K562 (cell line): ENCODE data around the gene NDUFA13. TPM values are rescaled to one million over a fixed set of nuclear protein-coding genes. Genes with fewer than 3 reads are reported as not detected.

Experiments
- BMI1 ChIP-seq: fragments of 150-350 bp; IDR thresholded peaks from 2 replicates; pipeline ENCODE4 v1.6.1; 2014; ENCODE audit warnings: low read length
- C11orf30 ChIP-seq: fragments of 450-650 bp; IDR thresholded peaks from 2 replicates; pipeline ENCODE4 v1.6.1; 2016; ENCODE audit warnings: low read depth, mild to moderate bottlenecking
- CBX1 ChIP-seq: sonication (generic); IDR thresholded peaks from 2 replicates; pipeline ENCODE4 v1.6.1; 2016; ENCODE audit warnings: antibody characterized with exemption, low read depth, mild to moderate bottlenecking
- EP300 ChIP-seq: IDR thresholded peaks from 2 replicates; pipeline ENCODE4 v1.6.1; 2012; ENCODE audit warnings: low read length, improper control_type of control experiment
- HNRNPUL1 ChIP-seq: fragments of 200-400 bp; formaldehyde crosslinking; IDR thresholded peaks from 2 replicates; pipeline ENCODE4 v1.6.1; 2017; ENCODE audit warnings: low read length
- KAT2B ChIP-seq: IDR thresholded peaks from one replicate; pipeline ENCODE4 v1.6.1; 2012; ENCODE audit warnings: low read depth, mild to moderate bottlenecking, control low read depth, inconsistent platforms, low read length, moderate library complexity
- LEF1 ChIP-seq: fragments of 450-650 bp; IDR thresholded peaks from 2 replicates; pipeline ENCODE4 v1.6.1; 2016; ENCODE audit warnings: mild to moderate bottlenecking
- NFRKB ChIP-seq: fragments of 450-650 bp; IDR thresholded peaks from 2 replicates; pipeline ENCODE4 v1.6.1; 2016; ENCODE audit warnings: low read depth
- PTBP1 ChIP-seq: fragments of 200-400 bp; formaldehyde crosslinking; IDR thresholded peaks from 2 replicates; pipeline ENCODE4 v1.6.1; 2017; ENCODE audit warnings: low read depth, low read length
- SMAD4 ChIP-seq: fragments of 250-450 bp; sonication (Bioruptor Pico); conservative IDR thresholded peaks from 2 replicates; pipeline ENCODE4 v1.8.0; 2021; ENCODE audit warnings: inconsistent platforms, mild to moderate bottlenecking, moderate library complexity
- STAT5B ChIP-seq: fragments of 250-450 bp; sonication (Bioruptor Pico); IDR thresholded peaks from 2 replicates; pipeline ENCODE4 v1.8.0; 2021; ENCODE audit warnings: mild to moderate bottlenecking, inconsistent platforms
- ZNF644 ChIP-seq: fragments of 200-800 bp; sonication (Bioruptor generic); IDR thresholded peaks from 2 replicates; pipeline ENCODE4 v1.6.1; 2016; ENCODE audit warnings: low read depth, missing genetic modification characterization, missing compliant biosample characterization
- polyA plus RNA-seq, 8 experiments: library from polyadenylated mRNA; depleted of rRNA in 4 of 8; stranded (reverse) in 5 of 8; unstranded in 3 of 8; fragments of >200 nt; fragmentation: Nextera tagmentation in 2 of 8; fragmentation: Illumina TruSeq in 1 of 8; extraction: Ambion mirVana in 2 of 8; extraction: Trizol in 1 of 8; gene quantifications; 2 replicates each; pipeline versions ENCODE4 v1.2.1 to v1.2.3, GENCODE V29; 2011 to 2014; ENCODE audit warnings: inconsistent platforms in 1 of 8, missing spikeins in 1 of 8
- total RNA-seq, 7 experiments: library from RNA; depleted of rRNA in 6 of 7; stranded (reverse); fragments of >200 nt in 6 of 7; fragmentation: Illumina TruSeq in 2 of 7; extraction: Trizol in 2 of 7; gene quantifications; 2 replicates each; pipeline versions ENCODE4 v1.2.1 to v1.2.3, GENCODE V29; 2011 to 2021; ENCODE audit warnings: low replicate concordance in 1 of 7
- TF ChIP-seq, protein P1 (sequence below): IDR thresholded peaks from 2 replicates; pipeline ENCODE4 v1.6.1; 2014; ENCODE audit warnings: antibody characterized with exemption
- TF ChIP-seq, protein P2 (sequence below), 2 experiments: fragments of 250-450 bp in 1 of 2; fragments of 450-650 bp in 1 of 2; sonication (Bioruptor Pico) in 1 of 2; IDR thresholded peaks; 2 replicates each; pipeline versions ENCODE4 v1.6.1 to v1.8.0; 2016 to 2021; ENCODE audit warnings: mild to moderate bottlenecking in 2 of 2, moderate library complexity in 2 of 2, missing compliant biosample characterization in 1 of 2, missing genetic modification characterization in 1 of 2

Gene NDUFA13
- total and polyA plus RNA-seq, 9 of the 15 experiments (the other 6 are each of a cell fraction or from before 2014, with no cell fraction given), result 146 to 596 (median 429) TPM

DNA sequence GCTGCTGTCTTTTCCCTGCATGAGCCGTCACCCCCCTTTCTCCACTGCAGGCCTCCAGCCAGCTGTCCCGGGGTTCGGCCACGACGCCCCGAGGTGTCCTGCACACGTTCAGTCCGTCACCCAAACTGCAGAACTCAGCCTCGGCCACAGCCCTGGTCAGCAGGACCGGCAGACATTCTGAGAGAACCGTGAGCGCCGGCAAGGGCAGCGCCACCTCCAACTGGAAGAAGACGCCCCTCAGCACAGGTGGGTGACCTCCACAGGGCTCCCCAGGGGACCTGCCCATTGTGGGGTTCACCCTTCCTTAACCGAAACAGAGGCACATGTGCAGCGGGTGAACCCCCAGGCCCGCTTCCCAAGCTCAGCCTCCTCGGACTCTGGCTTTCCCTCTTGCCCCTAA is 13.7 kb upstream of the NDUFA13 start (continued):
- TF ChIP-seq LEF1 (no peak), STAT5B (CRISPR knock-in tag) (no peak), PTBP1 (no peak), KAT2B (no peak), BMI1 (no peak), SMAD4 (CRISPR knock-in tag) (no peak), CBX1 (no peak), HNRNPUL1 (no peak), EP300 (no peak), C11orf30 (no peak), ZNF644 (tag) (no peak), NFRKB (no peak)
- TF ChIP-seq, protein P1, sequence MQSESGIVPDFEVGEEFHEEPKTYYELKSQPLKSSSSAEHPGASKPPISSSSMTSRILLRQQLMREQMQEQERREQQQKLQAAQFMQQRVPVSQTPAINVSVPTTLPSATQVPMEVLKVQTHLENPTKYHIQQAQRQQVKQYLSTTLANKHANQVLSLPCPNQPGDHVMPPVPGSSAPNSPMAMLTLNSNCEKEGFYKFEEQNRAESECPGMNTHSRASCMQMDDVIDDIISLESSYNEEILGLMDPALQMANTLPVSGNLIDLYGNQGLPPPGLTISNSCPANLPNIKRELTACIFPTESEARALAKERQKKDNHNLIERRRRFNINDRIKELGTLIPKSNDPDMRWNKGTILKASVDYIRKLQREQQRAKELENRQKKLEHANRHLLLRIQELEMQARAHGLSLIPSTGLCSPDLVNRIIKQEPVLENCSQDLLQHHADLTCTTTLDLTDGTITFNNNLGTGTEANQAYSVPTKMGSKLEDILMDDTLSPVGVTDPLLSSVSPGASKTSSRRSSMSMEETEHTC, result no peak
- TF ChIP-seq, protein P2, sequence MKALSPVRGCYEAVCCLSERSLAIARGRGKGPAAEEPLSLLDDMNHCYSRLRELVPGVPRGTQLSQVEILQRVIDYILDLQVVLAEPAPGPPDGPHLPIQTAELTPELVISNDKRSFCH (CRISPR knock-in tag; IDR thresholded peaks at IDR 0.05), result no peak
- TF ChIP-seq, protein P2 (tag; IDR thresholded peaks at IDR 0.05), result no peak
